ENCODE measurements around the gene ATP5MC3. TPM values are rescaled to one million over a fixed set of nuclear protein-coding genes. Genes with fewer than 3 reads are reported as not detected.
"Not testable (repeated sequence)": the region's sequence is repeated elsewhere in the genome, so short reads cannot be mapped to it uniquely, and the experiment has no call there.

Gene ATP5MC3
- total RNA-seq (2014; rRNA removed): 214 and 254 TPM in 2 replicates
- percentile 93 among the genes with signal in this experiment for Bru-seq, nascent RNA
- BruChase-seq, experiment 1, labeled RNA remaining after a 6-hour chase: percentile 97 among the genes with signal in this experiment
- percentile 93 among the genes with signal in this experiment for BruChase-seq, experiment 2, labeled RNA remaining after a 2-hour chase
- long read RNA-seq, full-length matches to known transcripts: 150 of 187 reads
- long read RNA-seq, partial matches to known transcripts: 35 of 187 reads
- long read RNA-seq, other reads (novel, unspliced or antisense): 2 of 187 reads

DNA sequence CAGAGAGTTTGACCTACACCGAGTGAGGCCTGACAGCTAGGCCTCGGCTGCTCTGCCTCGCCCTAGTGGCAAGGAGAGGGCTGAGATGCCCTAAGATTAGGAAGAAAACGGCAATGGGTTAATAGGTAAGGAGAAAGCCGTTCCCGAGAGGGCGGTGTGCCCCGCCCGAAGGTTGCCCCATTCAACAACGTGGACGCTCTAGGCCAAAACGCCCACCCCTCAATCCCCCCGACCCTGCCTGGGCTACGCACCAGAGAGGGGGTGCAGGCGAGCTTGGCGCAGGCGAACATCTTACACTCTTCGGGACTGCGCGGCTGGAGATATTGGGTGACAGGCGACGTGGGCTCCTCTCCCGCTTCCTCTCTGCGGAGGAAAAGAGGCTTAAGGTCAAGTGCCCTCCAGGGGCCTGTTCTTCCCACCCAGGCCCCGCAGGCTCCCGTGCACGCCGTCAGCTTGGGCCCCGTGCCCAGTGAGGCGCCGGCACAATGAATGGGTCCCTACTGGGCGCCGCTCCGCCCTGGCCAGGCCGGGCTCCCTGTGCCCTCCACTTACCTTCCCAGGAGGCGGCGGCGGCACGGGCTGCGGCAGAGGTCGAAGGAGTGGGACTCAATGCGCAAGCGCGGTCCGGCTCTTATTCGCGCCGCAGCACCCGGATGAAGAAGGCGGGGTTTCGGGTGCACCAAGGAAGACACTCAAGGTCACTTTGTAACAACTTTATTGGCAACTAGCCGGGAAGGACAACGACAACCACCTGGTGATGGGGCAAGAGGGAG lies at the start of gene ATP5MC3:
ATP5MC3 (minus strand) TSS at position 607 of the 773 bp plus-strand sequence; CDS start at position 290, 317 bp downstream.
- peak; percentile 95 for DNase-seq
- POLR2A ChIA-PET (ENCODE audit: unreplicated experiment): no interaction called here

DNA sequence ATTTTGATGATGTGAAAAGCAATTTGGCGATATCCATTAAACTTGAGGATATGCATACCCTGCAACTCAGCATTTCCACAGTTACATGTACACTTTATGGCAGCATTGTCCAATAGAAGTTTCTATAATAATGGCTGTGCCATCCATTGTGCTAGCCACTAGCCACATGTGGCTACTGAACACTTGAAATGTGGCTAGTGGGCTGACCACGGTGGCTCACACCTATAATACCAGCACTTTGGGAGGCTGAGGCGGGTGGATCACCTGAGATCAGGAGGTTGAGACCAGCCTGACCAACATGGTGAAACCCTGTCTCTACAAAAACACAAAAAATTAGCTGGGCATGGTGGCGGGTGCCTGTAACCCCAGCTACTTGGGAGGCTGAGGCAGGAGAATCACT lies 47.1 kb upstream of the ATP5MC3 start:
- ATAC-seq; intact Hi-C loops (cut with micrococcal nuclease); H3K36me3 ChIP-seq (ENCODE audit: low read depth, low read length); BruUV-seq (replicated peaks); H3K9ac ChIP-seq (ENCODE audit: low read length); H3K79me2 ChIP-seq (ENCODE audit: low read length); H3F3A ChIP-seq (ENCODE audit: low read length, unreplicated experiment); CTCF ChIA-PET; H3K9me2 ChIP-seq (replicated peaks; ENCODE audit: low read length); H3K4me2 ChIP-seq (ENCODE audit: low read length); POLR2A ChIA-PET (ENCODE audit: unreplicated experiment); H4K20me1 ChIP-seq (ENCODE audit: low read length); H2AFZ ChIP-seq (ENCODE audit: low read length); H3K4me3 ChIP-seq (ENCODE audit: low read length); DNase-seq; H3K9me3 ChIP-seq (ENCODE audit: low read length); H3K27ac ChIP-seq (ENCODE audit: low read length): not testable (repeated sequence)
- Histone ChIP-seq H3K27me3 (ENCODE audit: low read length) (peaks cover 25% of the 10 kb centered on the region), H3K4me1 (ENCODE audit: insufficient read depth, low read length) (peaks cover 19% of the 10 kb centered on the region)

More for the DNA sequence above, at the start of gene ATP5MC3:
- peak within 1 kb of the TSS; percentile 57 for H3K27ac ChIP-seq (ENCODE audit: low read length)
- intact Hi-C loops (cut with micrococcal nuclease): no loop called here
- H3K36me3 ChIP-seq (ENCODE audit: low read depth, low read length): peaks cover 33% of the 10 kb centered on the region
- H3K4me2 ChIP-seq (ENCODE audit: low read length): peak within 1 kb of the TSS; percentile 87
- peaks cover 52% of the 10 kb centered on the region for H3K79me2 ChIP-seq (ENCODE audit: low read length)
- H3K4me1 ChIP-seq (ENCODE audit: insufficient read depth, low read length): peaks cover 45% of the 10 kb centered on the region
- H3K9ac ChIP-seq (ENCODE audit: low read length): peak within 1 kb of the TSS; percentile 94
- TF ChIP-seq EZH2 (IDR thresholded peaks at IDR 0.05; ENCODE audit: low read length, unreplicated experiment): no peak
- TF ChIP-seq, protein P1, sequence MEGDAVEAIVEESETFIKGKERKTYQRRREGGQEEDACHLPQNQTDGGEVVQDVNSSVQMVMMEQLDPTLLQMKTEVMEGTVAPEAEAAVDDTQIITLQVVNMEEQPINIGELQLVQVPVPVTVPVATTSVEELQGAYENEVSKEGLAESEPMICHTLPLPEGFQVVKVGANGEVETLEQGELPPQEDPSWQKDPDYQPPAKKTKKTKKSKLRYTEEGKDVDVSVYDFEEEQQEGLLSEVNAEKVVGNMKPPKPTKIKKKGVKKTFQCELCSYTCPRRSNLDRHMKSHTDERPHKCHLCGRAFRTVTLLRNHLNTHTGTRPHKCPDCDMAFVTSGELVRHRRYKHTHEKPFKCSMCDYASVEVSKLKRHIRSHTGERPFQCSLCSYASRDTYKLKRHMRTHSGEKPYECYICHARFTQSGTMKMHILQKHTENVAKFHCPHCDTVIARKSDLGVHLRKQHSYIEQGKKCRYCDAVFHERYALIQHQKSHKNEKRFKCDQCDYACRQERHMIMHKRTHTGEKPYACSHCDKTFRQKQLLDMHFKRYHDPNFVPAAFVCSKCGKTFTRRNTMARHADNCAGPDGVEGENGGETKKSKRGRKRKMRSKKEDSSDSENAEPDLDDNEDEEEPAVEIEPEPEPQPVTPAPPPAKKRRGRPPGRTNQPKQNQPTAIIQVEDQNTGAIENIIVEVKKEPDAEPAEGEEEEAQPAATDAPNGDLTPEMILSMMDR (conservative IDR thresholded peaks at IDR 0.05; ENCODE audit: low read depth, low read length): peak; percentile 30; the same call in 1 of the 2 replicates
- no peaks in the 10 kb centered on the region for H3K9me2 ChIP-seq (replicated peaks; ENCODE audit: low read length)
- H4K20me1 ChIP-seq (ENCODE audit: low read length): peaks cover 21% of the 10 kb centered on the region
- no peaks in the 10 kb centered on the region for H3K27me3 ChIP-seq (ENCODE audit: low read length)
- peaks cover 9% of the 10 kb centered on the region for H3F3A ChIP-seq (ENCODE audit: low read length, unreplicated experiment)
- H3K9me3 ChIP-seq (ENCODE audit: low read length): no peaks in the 10 kb centered on the region
- CTCF ChIA-PET: interaction anchor here (0.5 kb wide), 1 partner anchor 172 kb away, joined by 3 read pairs; no protein-coding TSS in a partner anchor
- peak within 1 kb of the TSS; percentile 93 for H2AFZ ChIP-seq (ENCODE audit: low read length)
- TSS peak; percentile 73 for BruUV-seq (replicated peaks)
- peak; percentile 86 for ATAC-seq
- H3K4me3 ChIP-seq (ENCODE audit: low read length): peak within 1 kb of the TSS; percentile 89

DNA sequence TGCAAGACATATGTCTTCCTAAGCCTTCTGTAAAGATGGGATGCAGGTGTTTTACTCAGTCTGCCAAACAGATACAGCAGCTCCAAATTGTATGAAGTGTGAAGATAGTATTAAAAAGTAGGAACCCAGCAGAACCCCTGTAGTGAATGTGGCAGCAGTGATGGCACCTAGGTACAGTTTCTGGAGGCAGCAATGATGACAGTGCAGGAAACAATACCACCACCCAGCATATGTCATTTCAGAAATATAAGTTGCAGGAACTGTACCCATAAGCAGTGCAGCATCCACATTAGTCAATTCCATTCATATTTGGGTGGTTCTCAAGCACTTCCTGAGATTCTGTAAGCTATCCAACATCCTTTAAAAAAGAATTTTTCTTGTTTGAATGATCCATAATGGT lies 46.7 kb upstream of the ATP5MC3 start:
- Histone ChIP-seq H3F3A (ENCODE audit: low read length, unreplicated experiment) (peaks cover 2% of the 10 kb centered on the region), H2AFZ (ENCODE audit: low read length) (no peak overlapping the region), H3K9me3 (ENCODE audit: low read length) (no peaks in the 10 kb centered on the region), H3K4me2 (ENCODE audit: low read length) (no peak overlapping the region), H3K4me3 (ENCODE audit: low read length) (no peak overlapping the region), H3K9me2 (replicated peaks; ENCODE audit: low read length) (no peaks in the 10 kb centered on the region), H3K79me2 (ENCODE audit: low read length) (no peaks in the 10 kb centered on the region), H3K27me3 (ENCODE audit: low read length) (peaks cover 29% of the 10 kb centered on the region), H4K20me1 (ENCODE audit: low read length) (no peaks in the 10 kb centered on the region), H3K36me3 (ENCODE audit: low read depth, low read length) (no peaks in the 10 kb centered on the region), H3K9ac (ENCODE audit: low read length) (no peak overlapping the region), H3K4me1 (ENCODE audit: insufficient read depth, low read length) (peaks cover 18% of the 10 kb centered on the region), H3K27ac (ENCODE audit: low read length) (no peak overlapping the region)
- TF ChIP-seq EZH2phosphoT487 (IDR thresholded peaks at IDR 0.05; ENCODE audit: borderline replicate concordance, low read length): no peak
- no peak for TF ChIP-seq EZH2 (IDR thresholded peaks at IDR 0.05; ENCODE audit: low read length, unreplicated experiment)
- TF ChIP-seq, protein P1 (conservative IDR thresholded peaks at IDR 0.05; ENCODE audit: low read depth, low read length): no peak
- no TSS peak for BruUV-seq (replicated peaks)
- ATAC-seq: no peak
- ChIA-PET CTCF (no interaction called here), POLR2A (ENCODE audit: unreplicated experiment) (no interaction called here)
- DNase-seq: no peak
- intact Hi-C loops (cut with micrococcal nuclease): no loop called here

Data from PC-3 (cell line).